WTC11 (cell line): Measurements from ENCODE around the gene OR2V1. TPM values are rescaled to one million over a fixed set of nuclear protein-coding genes. Genes with fewer than 3 reads are reported as not detected.

ENCODE experiments used
- ATAC-seq: fragments of 200-7000 bp; cut with Tn5 transposase; 2 replicates; pipeline ENCODE4 v1.10.0; 2021; ENCODE audit warnings: mild to moderate bottlenecking, moderate library complexity
- CTCF ChIA-PET: fragments of 300-600 bp; sonication (Branson Sonifier 250); formaldehyde crosslinking; loops from one replicate; lab custom pipeline; 2021; ENCODE audit warnings: antibody characterized with exemption; lab: Charles Lee
- POLR2A ChIA-PET: fragments of 350-600 bp; sonication (Branson Sonifier 250); formaldehyde crosslinking; loops from one replicate; lab custom pipeline; 2021; ENCODE audit warnings: antibody characterized with exemption; lab: Charles Lee
- DNase-seq: peaks from one replicate; pipeline ENCODE4 v3.0.0; 2021; ENCODE audit warnings: low spot score
- H3K27ac Mint-ChIP-seq: 2 replicates; pipeline ENCODE4 v1.8.0; 2021; ENCODE audit warnings: mixed read lengths
- H3K27me3 Mint-ChIP-seq: 2 replicates; pipeline ENCODE4 v1.8.0; 2021; ENCODE audit warnings: low read depth, mild to moderate bottlenecking, moderate library complexity, mixed read lengths
- H3K36me3 Mint-ChIP-seq: 2 replicates; pipeline ENCODE4 v1.8.0; 2021; ENCODE audit warnings: mixed read lengths
- H3K4me1 Mint-ChIP-seq: 2 replicates; pipeline ENCODE4 v1.8.0; 2022; ENCODE audit warnings: mixed read lengths
- H3K4me3 Mint-ChIP-seq: 2 replicates; pipeline ENCODE4 v1.8.0; 2021; ENCODE audit warnings: mild to moderate bottlenecking, moderate library complexity, mixed read lengths
- H3K9me3 Mint-ChIP-seq: 2 replicates; pipeline ENCODE4 v1.8.0; 2021; ENCODE audit warnings: mixed read lengths
- E2F4 ChIP-seq: sonication (generic); formaldehyde crosslinking; IDR thresholded peaks from 2 replicates; pipeline ENCODE4 v1.8.1; 2022; ENCODE audit warnings: low read depth, mild to moderate bottlenecking, moderate library complexity, missing genetic modification reagents, borderline replicate concordance
- ETV6 ChIP-seq: sonication (generic); formaldehyde crosslinking; IDR thresholded peaks from 2 replicates; pipeline ENCODE4 v1.8.1; 2022; ENCODE audit warnings: mild to moderate bottlenecking, missing genetic modification reagents
- FOXJ3 ChIP-seq: sonication (generic); formaldehyde crosslinking; IDR thresholded peaks from 2 replicates; pipeline ENCODE4 v1.9.0; 2021; ENCODE audit warnings: missing genetic modification reagents, mild to moderate bottlenecking, borderline replicate concordance
- FOXP1 ChIP-seq: sonication (generic); formaldehyde crosslinking; IDR thresholded peaks from 2 replicates; pipeline ENCODE4 v1.8.0; 2022; ENCODE audit warnings: missing genetic modification reagents, mild to moderate bottlenecking, moderate library complexity, borderline replicate concordance
- GTF2I ChIP-seq: fragments of 250-450 bp; sonication (Bioruptor Pico); conservative IDR thresholded peaks from 2 replicates; pipeline ENCODE4 v1.4.0; 2021; ENCODE audit warnings: mild to moderate bottlenecking
- HMGA2 ChIP-seq: fragments of 250-450 bp; sonication (Bioruptor Pico); IDR thresholded peaks from 2 replicates; pipeline ENCODE4 v1.4.0; 2021; ENCODE audit warnings: mild to moderate bottlenecking, moderate library complexity
- JAZF1 ChIP-seq: fragments of 250-450 bp; sonication (Bioruptor Pico); IDR thresholded peaks from 2 replicates; pipeline ENCODE4 v1.9.0; 2021; ENCODE audit warnings: moderate library complexity, mild to moderate bottlenecking, inconsistent platforms
- JUN ChIP-seq: sonication (generic); formaldehyde crosslinking; IDR thresholded peaks from 2 replicates; pipeline ENCODE4 v1.8.0; 2023; ENCODE audit warnings: mild to moderate bottlenecking, missing genetic modification reagents
- MXD4 ChIP-seq: fragments of 250-450 bp; sonication (Bioruptor Pico); IDR thresholded peaks from 2 replicates; pipeline ENCODE4 v1.8.0; 2021; ENCODE audit warnings: mild to moderate bottlenecking, moderate library complexity, borderline replicate concordance
- SOX15 ChIP-seq: fragments of 250-450 bp; sonication (Bioruptor Pico); IDR thresholded peaks from 2 replicates; pipeline ENCODE4 v1.9.0; 2021; ENCODE audit warnings: mild to moderate bottlenecking
- SP1 ChIP-seq: sonication (generic); formaldehyde crosslinking; conservative IDR thresholded peaks from 2 replicates; pipeline ENCODE4 v1.8.1; 2022; ENCODE audit warnings: missing genetic modification reagents
- ZMAT4 ChIP-seq: fragments of 250-450 bp; sonication (Bioruptor Pico); IDR thresholded peaks from 2 replicates; pipeline ENCODE4 v1.9.0; 2021; ENCODE audit warnings: mild to moderate bottlenecking
- ZNF121 ChIP-seq: sonication (generic); formaldehyde crosslinking; IDR thresholded peaks from 2 replicates; pipeline ENCODE4 v1.8.0; 2023; ENCODE audit warnings: missing genetic modification reagents
- ZNF232 ChIP-seq: sonication (generic); formaldehyde crosslinking; IDR thresholded peaks from 2 replicates; pipeline ENCODE4 v1.8.0; 2022; ENCODE audit warnings: mild to moderate bottlenecking, missing genetic modification reagents
- ZSCAN18 ChIP-seq: fragments of 250-450 bp; sonication (Bioruptor Pico); IDR thresholded peaks from 2 replicates; pipeline ENCODE4 v2.1.2; 2022; ENCODE audit warnings: mild to moderate bottlenecking, moderate library complexity
- total RNA-seq: library from RNA; stranded (reverse); gene quantifications from 3 replicates; pipeline ENCODE4 v1.2.3, GENCODE V29; 2021
- TF ChIP-seq, protein P1 (sequence below): sonication (generic); formaldehyde crosslinking; IDR thresholded peaks from 2 replicates; pipeline ENCODE4 v1.8.0; 2022; ENCODE audit warnings: mild to moderate bottlenecking, missing genetic modification reagents
- TF ChIP-seq, protein P2 (sequence below): fragments of 200-600 bp; IDR thresholded peaks from 2 replicates; pipeline ENCODE4 v1.8.0; 2022; ENCODE audit warnings: antibody characterized with exemption

Gene OR2V1
- total RNA-seq, 1 experiment from 2014 or later: not detected

- ChIA-PET CTCF (no interaction called here), POLR2A (interaction anchor here (0.6 kb wide), 1 partner anchor 11 kb away, joined by 3 read pairs; no protein-coding TSS in a partner anchor)
- TF ChIP-seq JUN (CRISPR knock-in tag) (no peak), HMGA2 (CRISPR knock-in tag) (no peak), ZNF232 (no peak), FOXJ3 (CRISPR knock-in tag) (no peak), ETV6 (CRISPR knock-in tag) (no peak), ZSCAN18 (CRISPR knock-in tag) (no peak), MXD4 (CRISPR knock-in tag) (no peak), E2F4 (CRISPR knock-in tag) (no peak), GTF2I (CRISPR knock-in tag) (no peak), ZNF121 (CRISPR knock-in tag) (no peak), FOXP1 (CRISPR knock-in tag) (no peak), SOX15 (CRISPR knock-in tag) (no peak), SP1 (CRISPR knock-in tag) (no peak), ZMAT4 (CRISPR knock-in tag) (no peak), JAZF1 (CRISPR knock-in tag) (no peak)
- TF ChIP-seq, protein P1, sequence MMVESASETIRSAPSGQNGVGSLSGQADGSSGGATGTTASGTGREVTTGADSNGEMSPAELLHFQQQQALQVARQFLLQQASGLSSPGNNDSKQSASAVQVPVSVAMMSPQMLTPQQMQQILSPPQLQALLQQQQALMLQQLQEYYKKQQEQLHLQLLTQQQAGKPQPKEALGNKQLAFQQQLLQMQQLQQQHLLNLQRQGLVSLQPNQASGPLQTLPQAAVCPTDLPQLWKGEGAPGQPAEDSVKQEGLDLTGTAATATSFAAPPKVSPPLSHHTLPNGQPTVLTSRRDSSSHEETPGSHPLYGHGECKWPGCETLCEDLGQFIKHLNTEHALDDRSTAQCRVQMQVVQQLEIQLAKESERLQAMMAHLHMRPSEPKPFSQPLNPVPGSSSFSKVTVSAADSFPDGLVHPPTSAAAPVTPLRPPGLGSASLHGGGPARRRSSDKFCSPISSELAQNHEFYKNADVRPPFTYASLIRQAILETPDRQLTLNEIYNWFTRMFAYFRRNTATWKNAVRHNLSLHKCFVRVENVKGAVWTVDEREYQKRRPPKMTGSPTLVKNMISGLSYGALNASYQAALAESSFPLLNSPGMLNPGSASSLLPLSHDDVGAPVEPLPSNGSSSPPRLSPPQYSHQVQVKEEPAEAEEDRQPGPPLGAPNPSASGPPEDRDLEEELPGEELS (CRISPR knock-in tag): no peak
- TF ChIP-seq, protein P2, sequence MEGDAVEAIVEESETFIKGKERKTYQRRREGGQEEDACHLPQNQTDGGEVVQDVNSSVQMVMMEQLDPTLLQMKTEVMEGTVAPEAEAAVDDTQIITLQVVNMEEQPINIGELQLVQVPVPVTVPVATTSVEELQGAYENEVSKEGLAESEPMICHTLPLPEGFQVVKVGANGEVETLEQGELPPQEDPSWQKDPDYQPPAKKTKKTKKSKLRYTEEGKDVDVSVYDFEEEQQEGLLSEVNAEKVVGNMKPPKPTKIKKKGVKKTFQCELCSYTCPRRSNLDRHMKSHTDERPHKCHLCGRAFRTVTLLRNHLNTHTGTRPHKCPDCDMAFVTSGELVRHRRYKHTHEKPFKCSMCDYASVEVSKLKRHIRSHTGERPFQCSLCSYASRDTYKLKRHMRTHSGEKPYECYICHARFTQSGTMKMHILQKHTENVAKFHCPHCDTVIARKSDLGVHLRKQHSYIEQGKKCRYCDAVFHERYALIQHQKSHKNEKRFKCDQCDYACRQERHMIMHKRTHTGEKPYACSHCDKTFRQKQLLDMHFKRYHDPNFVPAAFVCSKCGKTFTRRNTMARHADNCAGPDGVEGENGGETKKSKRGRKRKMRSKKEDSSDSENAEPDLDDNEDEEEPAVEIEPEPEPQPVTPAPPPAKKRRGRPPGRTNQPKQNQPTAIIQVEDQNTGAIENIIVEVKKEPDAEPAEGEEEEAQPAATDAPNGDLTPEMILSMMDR: no peak
- H3K36me3 Mint-ChIP-seq: no peaks in the 10 kb centered on the region
- H3K9me3 Mint-ChIP-seq: peaks cover 3% of the 10 kb centered on the region; the same call in 1 of the 2 replicates
- peaks cover 42% of the 10 kb centered on the region for H3K27me3 Mint-ChIP-seq
- DNase-seq: no peak
- H3K4me3 Mint-ChIP-seq: no peak overlapping the region
- no peak for ATAC-seq
- peaks cover 6% of the 10 kb centered on the region for H3K4me1 Mint-ChIP-seq
- H3K27ac Mint-ChIP-seq: no peak overlapping the region
Observed at GRCh38 chr5:181176254-181176952, 45.4 kb upstream of the OR2V1 start.
